ENCODE data around the gene CADM1. TPM values are rescaled to one million over a fixed set of nuclear protein-coding genes. Genes with fewer than 3 reads are reported as not detected.

Gene CADM1
- total and polyA plus RNA-seq, 9 of the 15 experiments (the other 6 are each of a cell fraction or from before 2014, with no cell fraction given), result 0.42 TPM; not detected in 8

GRCh38 chr11:115279813-115280761 lies 224.1 kb downstream of the CADM1 start:
- in situ Hi-C loops (cut with MboI) (no loop called here), intact Hi-C loops (cut with micrococcal nuclease) (no loop called here)
- Histone ChIP-seq H4K20me1 (replicated peaks; ENCODE audit: control insufficient read depth, insufficient read depth, low read length) (no peaks in the 10 kb centered on the region), H3K9me3 (replicated peaks; ENCODE audit: control insufficient read depth, insufficient read depth, low read depth, low read length) (no peaks in the 10 kb centered on the region), H3K36me3 (ENCODE audit: control insufficient read depth, insufficient read depth, low read length) (no peaks in the 10 kb centered on the region), H3K9ac (ENCODE audit: insufficient read depth in 1 of 2, low read depth in 2 of 2, low read length in 2 of 2) (no peak overlapping the region), H3K27me3 (ENCODE audit: control insufficient read depth in 2 of 2, insufficient read depth in 2 of 2, low read length in 2 of 2) (no peaks in the 10 kb centered on the region), H3K79me2 (ENCODE audit: control insufficient read depth, insufficient read depth, low read length) (no peaks in the 10 kb centered on the region), H2AFZ (ENCODE audit: low read depth, low read length) (no peak overlapping the region), H3K27ac (ENCODE audit: extremely low read depth, low read depth, low read length) (no peak overlapping the region), H3K4me1 (replicated peaks in 1 of 2; ENCODE audit: control insufficient read depth in 2 of 2, insufficient read depth in 2 of 2, low read length in 2 of 2) (no peaks in the 10 kb centered on the region), H3K4me2 (ENCODE audit: insufficient read depth, low read length) (no peak overlapping the region), H3K4me3 (no peak overlapping the region), H3K9me1 (ENCODE audit: control insufficient read depth, insufficient read depth, low read length) (no peaks in the 10 kb centered on the region)
- BruUV-seq (replicated peaks), result no TSS peak
- no peak for DNase-seq (ENCODE audit: extremely low read depth in 1 of 4, low spot score in 3 of 4)
- POLR2A ChIA-PET, result interaction anchor here (1.0 kb wide), 2 partner anchors 9 to 146 kb away, joined by 3 read pairs; no protein-coding TSS in a partner anchor
- FAIRE-seq, result no peak
- no peak for TF ChIP-seq TFAP4 (CRISPR knock-in tag; IDR thresholded peaks at IDR 0.05; ENCODE audit: borderline replicate concordance)
- TF ChIP-seq ZNF696 (CRISPR knock-in tag; conservative IDR thresholded peaks at IDR 0.05), result no peak
- TF ChIP-seq ARID4B (CRISPR knock-in tag; IDR thresholded peaks at IDR 0.05), result no peak
- TF ChIP-seq HNRNPL (IDR thresholded peaks at IDR 0.05; ENCODE audit: low read depth, low read length), result no peak
- no peak for TF ChIP-seq ZNF140 (CRISPR knock-in tag; IDR thresholded peaks at IDR 0.05)
- TF ChIP-seq SUPT5H (IDR thresholded peaks at IDR 0.05), result no peak
- no peak for TF ChIP-seq SMARCA5 (IDR thresholded peaks at IDR 0.05)
- TF ChIP-seq ELF2 (CRISPR knock-in tag; IDR thresholded peaks at IDR 0.05), result no peak
- TF ChIP-seq USF1 (CRISPR knock-in tag; IDR thresholded peaks at IDR 0.05), result no peak
- CTCF ChIA-PET (ENCODE audit: low intra/inter-chr PET ratio), result no interaction called here
- WGBS (ENCODE audit: insufficient coverage, low coverage, missing lambda C conversion rate), result 1% methylated on average over 10 of the region's 10 CpGs
- ATAC-seq, result no peak

Measured in K562 (cell line).